ENCODE results near the gene PIM3. TPM values are rescaled to one million over a fixed set of nuclear protein-coding genes. Genes with fewer than 3 reads are reported as not detected.

Gene PIM3
- total RNA-seq = 147 and 270 TPM in 2 replicates

GRCh38 chr22:49960159-49961004 is at the start of gene PIM3:
PIM3 (plus strand) TSS chr22:49960772; CDS start chr22:49960948, 176 bp downstream.

GRCh38 chr22:49917974-49918910 is 42.3 kb upstream of the PIM3 start, which contains the start of the genes ALG12 and CRELD2:
ALG12 (minus strand) TSS chr22:49918438; CDS start chr22:49913765, 4,673 bp downstream.
CRELD2 (plus strand) TSS chr22:49918634; CDS start chr22:49918770, 136 bp downstream.

GRCh38 chr22:50012211-50013181 is 51.9 kb downstream of the PIM3 start, which contains the start of gene IL17REL:
IL17REL (minus strand) TSS chr22:50012765; CDS start chr22:50012646, 119 bp downstream.

Other genes starting within 250 kb of the PIM3 start
- 21.0 and 26.8 TPM in 2 replicates for gene BRD1, start 132.9 kb upstream of the PIM3 start, total RNA-seq
- 11.9 and 14.4 TPM in 2 replicates for gene ZBED4, start 106.9 kb upstream of the PIM3 start, total RNA-seq
- 15.4 and 17.4 TPM in 2 replicates for gene ALG12, start 42.3 kb upstream of the PIM3 start, total RNA-seq
- gene CRELD2, start 42.1 kb upstream of the PIM3 start, total RNA-seq = 61.8 and 79.5 TPM in 2 replicates
- gene IL17REL, start 52.0 kb downstream of the PIM3 start, total RNA-seq = under 0.01 TPM in 1 of 2 replicates, not detected in the other
- gene TTLL8, start 97.5 kb downstream of the PIM3 start, total RNA-seq = not detected in 2 replicates
- gene MLC1, start 124.7 kb downstream of the PIM3 start, total RNA-seq = not detected in 2 replicates
- 26.8 and 32.8 TPM in 2 replicates for gene MOV10L1, start 129.2 kb downstream of the PIM3 start, total RNA-seq
- 0.22 and 0.26 TPM in 2 replicates for gene PANX2, start 210.0 kb downstream of the PIM3 start, total RNA-seq
- 11.2 and 15.6 TPM in 2 replicates for gene TRABD, start 225.1 kb downstream of the PIM3 start, total RNA-seq
- 13.8 and 16.8 TPM in 2 replicates for gene SELENOO, start 240.2 kb downstream of the PIM3 start, total RNA-seq

All from dermis lymphatic vessel endothelial cell (primary cell).